HG02623 (cell line): ENCODE data around the gene KLHL29.

ENCODE experiments used
- ATAC-seq: cut with Tn5 transposase; IDR thresholded peaks from one replicate; pipeline ENCODE4 v1.9.1; 2021; ENCODE audit warnings: moderate library complexity; ENCODE audit not compliant: unreplicated experiment

The KLHL29 gene

GRCh38 chr2:23544589-23545295 lies 159.8 kb downstream of the KLHL29 start:
- no peak for ATAC-seq

DNA sequence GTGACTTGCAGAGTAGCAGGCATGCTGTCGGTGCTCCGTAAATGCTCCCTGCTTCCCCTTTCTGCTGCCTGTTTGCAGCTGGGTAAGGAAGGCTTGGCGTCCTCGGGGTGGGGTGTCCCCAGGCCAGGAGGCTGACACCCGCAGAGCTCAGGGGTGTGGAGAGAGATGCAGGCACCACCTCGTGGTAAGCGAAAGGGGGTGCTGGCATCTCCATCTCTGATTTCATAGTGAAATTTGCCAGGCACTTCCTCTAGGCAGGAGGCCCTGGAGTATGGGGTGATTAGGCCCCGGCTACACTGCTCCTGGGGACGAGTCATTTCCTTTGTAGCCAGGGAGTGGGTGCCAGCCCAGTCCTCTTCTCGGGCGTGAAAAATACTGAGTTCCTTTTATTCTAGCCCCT lies 160.4 kb downstream of the KLHL29 start:
- no peak for ATAC-seq

GRCh38 chr2:23545811-23546210 lies 160.8 kb downstream of the KLHL29 start:
- ATAC-seq: no peak

DNA sequence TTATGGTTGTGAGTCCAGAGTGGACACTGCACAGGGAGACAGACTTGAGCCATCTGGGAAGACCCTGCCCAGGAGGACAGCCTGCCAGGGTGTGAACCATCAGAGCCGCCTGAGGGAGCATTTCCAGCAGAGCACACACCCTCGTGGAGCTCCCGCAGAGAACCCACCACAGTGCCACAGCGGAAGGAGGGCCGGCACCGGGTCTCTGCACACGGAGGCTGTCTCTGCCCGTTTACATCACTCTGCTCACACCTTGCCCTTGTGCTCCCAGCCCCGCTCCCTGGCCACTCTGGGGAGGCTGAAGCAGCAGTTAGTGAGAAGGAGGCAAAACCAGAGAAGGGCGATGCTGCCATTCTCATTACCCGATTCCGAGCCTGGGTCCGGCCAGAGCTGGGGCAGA lies 161.9 kb downstream of the KLHL29 start:
- ATAC-seq: no peak

- no peak for ATAC-seq
Measured at GRCh38 chr2:23547725-23548124, 162.7 kb downstream of the KLHL29 start.

GRCh38 chr2:23548143-23548769 lies 163.3 kb downstream of the KLHL29 start:
- no peak for ATAC-seq

DNA sequence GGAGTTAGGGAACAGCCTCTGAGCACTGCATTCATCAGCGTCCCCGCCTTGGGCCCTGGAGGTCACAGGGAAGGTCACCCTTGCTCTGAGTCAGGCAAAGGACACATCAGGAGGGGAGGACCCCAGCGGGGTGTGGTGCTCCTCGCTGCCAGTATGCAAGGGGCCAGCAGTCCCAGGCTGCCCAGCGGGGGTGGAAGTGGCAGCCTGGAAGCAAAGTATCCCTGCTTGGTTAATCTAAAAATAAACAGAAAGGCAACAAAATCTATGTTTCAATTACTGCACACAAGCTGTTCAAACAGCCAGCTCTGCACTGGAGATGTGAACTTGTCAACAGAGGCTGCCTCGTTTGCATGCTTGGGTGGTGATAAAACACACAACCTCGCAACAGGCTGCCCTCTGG lies 164.1 kb downstream of the KLHL29 start:
- ATAC-seq: no peak

DNA sequence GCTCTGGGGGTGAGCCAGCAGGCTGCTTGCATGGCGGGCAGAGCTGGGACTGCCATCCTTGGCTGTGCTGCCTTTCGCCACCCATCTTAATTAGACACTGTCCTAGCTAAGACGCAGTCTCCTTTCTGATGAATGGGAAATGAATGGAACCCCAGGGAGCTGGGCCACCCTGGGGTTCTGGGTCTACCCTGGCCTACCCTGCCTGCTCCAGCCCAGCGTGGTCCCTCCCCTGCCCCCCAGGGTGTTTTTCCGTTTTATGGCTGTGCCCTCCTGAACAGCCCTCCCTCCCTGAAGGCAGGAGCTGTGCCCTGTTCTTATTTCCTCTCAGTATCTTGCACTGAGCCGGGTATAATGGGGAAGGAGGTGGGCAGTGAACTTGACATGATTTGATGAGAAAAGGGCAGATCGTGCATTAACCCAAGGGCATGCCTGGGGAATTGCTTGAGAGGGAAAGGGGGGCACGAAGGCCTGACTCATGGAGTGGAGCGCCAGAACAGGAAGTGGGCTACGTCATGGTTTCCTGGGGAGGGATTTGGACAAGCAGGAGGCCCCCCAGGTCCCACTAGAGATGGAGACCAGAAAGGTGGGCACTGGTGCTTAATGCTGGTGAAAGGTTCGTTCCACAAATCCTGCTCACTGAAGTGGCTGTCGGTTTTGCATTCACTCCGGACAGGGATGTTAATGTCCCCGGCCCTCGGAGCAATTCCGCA lies 165.0 kb downstream of the KLHL29 start:
- no peak for ATAC-seq

GRCh38 chr2:23550553-23550952 lies 165.6 kb downstream of the KLHL29 start:
- ATAC-seq: no peak

GRCh38 chr2:23551875-23552274 lies 166.9 kb downstream of the KLHL29 start:
- ATAC-seq: no peak

- no peak for ATAC-seq
Measured at GRCh38 chr2:23553561-23553960, 168.6 kb downstream of the KLHL29 start.

GRCh38 chr2:23554054-23554697 lies 169.2 kb downstream of the KLHL29 start:
- no peak for ATAC-seq

DNA sequence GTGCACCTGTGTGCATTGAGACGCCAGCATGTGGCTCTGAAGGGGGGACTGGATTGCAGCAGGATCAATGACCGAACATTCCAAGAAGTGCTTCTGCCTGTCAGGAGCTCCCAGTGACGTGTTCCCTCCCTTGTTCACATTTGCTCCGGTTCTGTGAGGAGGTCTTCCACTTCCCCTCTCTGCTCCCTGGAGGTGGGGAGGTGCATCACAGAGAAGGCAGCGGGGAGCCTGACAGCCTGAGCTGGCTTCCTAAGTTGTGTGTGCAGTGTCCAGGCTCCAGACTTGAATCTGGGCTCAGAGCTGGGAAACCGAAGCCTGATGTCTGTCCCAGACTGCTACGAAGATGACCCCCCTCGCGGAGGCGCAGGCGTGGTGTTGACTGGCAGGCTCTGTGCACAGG lies 171.0 kb downstream of the KLHL29 start:
- ATAC-seq: no peak

DNA sequence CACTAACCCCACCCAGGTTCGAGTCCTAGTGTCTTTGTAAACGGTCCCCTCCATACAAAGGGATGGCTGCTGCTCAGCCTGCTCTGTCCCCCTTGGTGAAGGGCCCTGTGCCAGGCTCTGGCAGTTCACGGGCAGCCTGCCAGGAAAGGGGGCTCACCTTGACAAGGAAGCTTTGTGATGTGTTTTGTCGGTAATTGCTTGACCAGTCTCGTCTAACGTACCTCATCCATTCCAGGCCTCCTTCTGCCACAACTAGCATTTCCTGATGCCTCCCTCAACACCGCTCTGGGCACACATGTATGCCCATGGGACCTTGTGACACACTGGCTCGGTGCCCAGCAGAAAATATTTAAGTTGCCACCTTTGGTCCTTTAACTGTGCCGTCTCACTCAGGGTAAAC lies 171.9 kb downstream of the KLHL29 start:
- ATAC-seq: no peak

DNA sequence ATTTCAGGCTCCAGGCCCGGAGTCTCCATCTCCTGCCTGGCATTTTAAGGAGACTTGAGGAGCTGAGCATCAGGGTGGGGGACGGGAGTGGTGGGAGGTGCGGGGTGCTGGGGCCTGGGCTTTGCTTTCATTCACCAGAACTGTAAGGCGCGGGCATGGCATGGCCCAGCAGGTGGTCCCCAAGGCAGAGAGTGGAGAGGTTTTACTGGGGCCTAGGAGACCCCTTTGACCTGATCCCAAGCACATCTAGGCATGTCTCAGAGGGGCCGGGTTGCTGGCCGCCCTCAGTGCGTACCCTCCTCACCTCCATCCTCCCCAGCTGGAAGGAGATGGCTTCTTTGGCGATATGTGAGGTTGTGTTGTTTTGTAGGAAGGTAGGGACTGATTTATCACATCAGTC lies 172.5 kb downstream of the KLHL29 start:
- no peak for ATAC-seq

DNA sequence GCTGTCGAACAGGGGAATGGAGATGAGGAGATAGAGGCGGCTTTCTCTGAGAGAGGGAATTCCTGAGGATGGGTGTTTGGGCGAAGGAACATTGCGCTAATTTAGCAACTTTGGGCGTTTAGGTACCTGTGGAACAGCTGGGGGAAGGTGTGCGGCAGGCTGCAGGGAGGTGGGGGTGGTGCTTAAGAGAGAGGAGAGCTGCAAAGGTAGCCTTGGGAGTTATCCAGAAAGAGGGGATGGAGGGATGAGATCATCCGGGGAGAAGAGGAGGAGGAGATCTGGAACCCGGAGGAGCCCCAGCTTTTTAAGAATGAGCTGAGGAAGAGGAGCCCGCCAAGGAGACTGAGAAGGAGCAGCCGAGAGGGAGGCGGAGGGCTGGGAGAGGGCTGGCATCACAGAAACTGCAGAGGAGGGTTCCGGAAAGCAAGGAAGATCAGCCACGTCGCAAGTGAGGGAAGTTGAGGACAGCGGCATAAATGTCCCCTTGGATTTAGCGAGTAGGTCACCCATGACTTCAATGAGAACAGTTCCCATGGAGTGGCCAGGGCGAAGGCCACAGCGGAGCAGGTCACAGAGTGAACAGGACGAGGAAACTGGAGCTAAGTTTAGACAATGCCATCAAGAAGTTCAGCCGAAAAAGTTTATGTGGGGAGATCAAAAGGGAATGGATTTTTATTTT lies 174.7 kb downstream of the KLHL29 start:
- no peak for ATAC-seq

- no peak for ATAC-seq
Measured at GRCh38 chr2:23561088-23561487, 176.1 kb downstream of the KLHL29 start.

DNA sequence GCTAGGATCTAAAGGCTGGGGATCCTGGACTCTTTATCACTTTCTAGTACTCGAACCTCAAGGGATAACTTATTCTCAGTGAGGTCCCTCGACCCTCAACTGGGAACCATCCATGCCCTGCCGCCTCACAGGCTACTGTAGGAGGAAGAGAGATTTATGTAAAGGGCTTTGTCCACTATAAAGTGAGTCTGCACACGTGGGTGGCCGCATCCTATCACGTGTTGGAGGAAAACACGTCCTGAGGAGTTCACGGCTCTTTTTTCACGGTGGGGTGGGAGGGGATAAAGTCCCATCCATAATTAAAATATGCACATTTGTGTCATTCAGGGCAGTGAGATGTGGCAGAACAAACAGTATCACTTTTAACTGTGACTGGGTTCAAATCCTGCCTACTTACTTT lies 176.6 kb downstream of the KLHL29 start:
- ATAC-seq: no peak

- ATAC-seq: no peak
Measured at GRCh38 chr2:23562143-23562542, 177.2 kb downstream of the KLHL29 start.

GRCh38 chr2:23563151-23563550 lies 178.2 kb downstream of the KLHL29 start:
- ATAC-seq: no peak
